ENCODE measurements around the gene HIC1. TPM values are rescaled to one million over a fixed set of nuclear protein-coding genes. Genes with fewer than 3 reads are reported as not detected.

The HIC1 gene
- polyA plus RNA-seq, 3 donors = 0.13 to 14.2 (median 0.30) TPM

DNA sequence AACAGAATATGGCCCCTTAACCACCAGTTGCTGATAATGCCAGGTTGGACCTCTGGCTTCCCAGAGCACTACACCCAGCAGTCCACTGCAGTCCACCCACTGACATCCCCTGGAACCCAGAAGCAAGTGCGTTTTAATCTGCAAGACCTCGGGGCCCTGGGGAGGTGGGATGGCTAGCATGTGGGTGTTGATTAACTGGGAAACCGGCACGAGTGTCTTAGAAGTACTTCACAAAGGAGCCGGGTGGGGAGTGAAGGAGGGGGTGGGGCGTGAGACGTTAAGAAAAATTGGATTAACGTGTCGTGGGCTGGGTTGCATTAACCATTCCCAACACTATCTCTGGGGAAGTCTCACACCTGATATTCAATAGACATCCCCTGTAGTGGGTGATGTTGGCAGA, 6.1 kb upstream of the HIC1 start:
- no peak for DNase-seq
- Histone ChIP-seq H3K36me3 (replicated peaks in 1 of 2; ENCODE audit: control insufficient read depth in 1 of 2, insufficient read depth in 2 of 2, low read length in 2 of 2) (peaks cover 0 to 11% of the 10 kb centered on the region in 2 donors), H3K79me2 (ENCODE audit: insufficient read depth, low read length) (peaks cover under 1% of the 10 kb centered on the region), H2AFZ (ENCODE audit: insufficient read depth, low read depth, low read length, poor library complexity, severe bottlenecking) (no peak overlapping the region), H3K4me1 (ENCODE audit: control insufficient read depth in 1 of 2, insufficient read depth in 2 of 2, low read length in 2 of 2) (peaks cover 18 to 34% of the 10 kb centered on the region in 2 donors), H3K9me3 (replicated peaks in 1 of 2; ENCODE audit: control insufficient read depth in 1 of 2, insufficient read depth in 1 of 2, low read length in 2 of 2) (no peaks in the 10 kb centered on the region), H3K4me3 (replicated peaks in 1 of 3; ENCODE audit: low read depth in 2 of 3, low read length in 3 of 3) (peak overlapping the region in 1 of 3 experiments; percentile 83), H3K27ac (ENCODE audit: low read depth in 1 of 2, low read length in 2 of 2) (no peak overlapping the region), H3K9ac (ENCODE audit: insufficient read depth, low read length, poor library complexity, severe bottlenecking) (no peak overlapping the region), H3K4me2 (replicated peaks; ENCODE audit: extremely low read depth, low read length, poor library complexity, severe bottlenecking) (peak overlapping the region; percentile 98), H4K20me1 (ENCODE audit: insufficient read depth, low read length) (peaks cover 4% of the 10 kb centered on the region), H3K27me3 (ENCODE audit: control insufficient read depth in 2 of 2, insufficient read depth in 2 of 2, low read length in 2 of 2) (peaks cover 30 to 48% of the 10 kb centered on the region in 2 donors)
- TF ChIP-seq, protein P1, sequence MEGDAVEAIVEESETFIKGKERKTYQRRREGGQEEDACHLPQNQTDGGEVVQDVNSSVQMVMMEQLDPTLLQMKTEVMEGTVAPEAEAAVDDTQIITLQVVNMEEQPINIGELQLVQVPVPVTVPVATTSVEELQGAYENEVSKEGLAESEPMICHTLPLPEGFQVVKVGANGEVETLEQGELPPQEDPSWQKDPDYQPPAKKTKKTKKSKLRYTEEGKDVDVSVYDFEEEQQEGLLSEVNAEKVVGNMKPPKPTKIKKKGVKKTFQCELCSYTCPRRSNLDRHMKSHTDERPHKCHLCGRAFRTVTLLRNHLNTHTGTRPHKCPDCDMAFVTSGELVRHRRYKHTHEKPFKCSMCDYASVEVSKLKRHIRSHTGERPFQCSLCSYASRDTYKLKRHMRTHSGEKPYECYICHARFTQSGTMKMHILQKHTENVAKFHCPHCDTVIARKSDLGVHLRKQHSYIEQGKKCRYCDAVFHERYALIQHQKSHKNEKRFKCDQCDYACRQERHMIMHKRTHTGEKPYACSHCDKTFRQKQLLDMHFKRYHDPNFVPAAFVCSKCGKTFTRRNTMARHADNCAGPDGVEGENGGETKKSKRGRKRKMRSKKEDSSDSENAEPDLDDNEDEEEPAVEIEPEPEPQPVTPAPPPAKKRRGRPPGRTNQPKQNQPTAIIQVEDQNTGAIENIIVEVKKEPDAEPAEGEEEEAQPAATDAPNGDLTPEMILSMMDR (IDR thresholded peaks at IDR 0.05) = no peak
- intact Hi-C loops (cut with micrococcal nuclease) = no loop called here
- H3K27me3 Mint-ChIP-seq (ENCODE audit: low read depth in 3 of 3) = peaks cover 38 to 55% (median 47%) of the 10 kb centered on the region in 3 donors
- H3K9me3 Mint-ChIP-seq = peaks cover 0 to 16% (median 7%) of the 10 kb centered on the region in 7 donors
- H3K4me1 Mint-ChIP-seq = peaks cover 25% of the 10 kb centered on the region
- H3K36me3 Mint-ChIP-seq = peaks cover 5 to 8% of the 10 kb centered on the region in 2 donors
- 20% methylated on average over 2 of the region's 9 CpGs for WGBS (ENCODE audit: insufficient coverage)
- peak overlapping the region; percentile 78 to 86 for H3K4me3 Mint-ChIP-seq
- peak overlapping the region in 4 of 7 donors; percentile 10 to 77 (median 48) for H3K27ac Mint-ChIP-seq

DNA sequence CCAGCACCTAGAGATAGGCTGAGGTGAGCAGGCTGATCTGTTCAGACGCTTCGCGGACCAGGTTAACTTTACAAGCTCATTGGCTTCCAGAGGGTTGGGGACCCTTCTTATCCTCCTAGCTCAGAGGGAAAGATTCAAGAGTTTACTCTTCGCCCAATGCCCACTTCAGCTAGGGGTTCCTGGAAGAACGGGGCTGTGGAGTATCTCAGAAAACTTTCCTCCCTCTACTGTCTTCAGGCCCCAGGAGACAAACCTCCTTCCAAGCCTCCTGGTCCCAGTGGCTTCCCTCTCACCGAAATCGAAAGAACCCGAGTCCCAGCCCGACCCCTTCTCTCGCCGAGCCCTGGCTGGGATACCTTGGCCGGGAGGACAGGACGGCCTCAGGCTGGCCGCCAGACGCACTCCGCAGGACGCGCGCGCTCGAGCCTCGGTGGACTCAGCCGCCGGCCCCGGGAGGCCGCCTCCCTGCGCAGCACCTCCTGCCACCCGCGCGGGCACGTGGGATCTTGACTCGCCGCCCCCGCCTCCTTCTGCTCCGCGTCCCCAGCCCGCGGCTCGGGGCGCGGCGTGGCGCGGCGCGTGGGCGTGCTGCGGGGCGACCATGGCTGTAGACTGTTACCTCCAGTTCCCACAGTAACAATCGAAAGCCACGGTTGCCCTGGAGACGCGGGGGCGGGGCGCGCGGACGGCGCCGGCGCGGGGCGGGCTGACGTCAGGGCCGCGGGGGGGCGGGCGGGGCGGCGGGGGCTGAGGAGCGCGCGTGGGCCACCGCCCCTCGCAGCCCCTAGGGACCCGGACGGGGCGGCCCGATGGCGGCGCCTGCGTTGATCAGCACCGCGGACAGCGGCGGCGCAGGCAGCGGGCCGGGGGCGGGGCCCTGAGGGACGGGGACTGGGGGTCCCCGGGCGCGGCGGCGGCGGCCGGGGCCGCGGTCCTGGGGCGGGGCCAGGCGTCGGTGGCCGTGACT, 5.3 kb upstream of the HIC1 start:
- Histone ChIP-seq H3K36me3 (replicated peaks in 1 of 2; ENCODE audit: control insufficient read depth in 1 of 2, insufficient read depth in 2 of 2, low read length in 2 of 2) (peaks cover 0 to 3% of the 10 kb centered on the region in 2 donors), H2AFZ (ENCODE audit: insufficient read depth, low read depth, low read length, poor library complexity, severe bottlenecking) (peak overlapping the region; percentile 57), H3K27ac (ENCODE audit: low read depth in 1 of 2, low read length in 2 of 2) (no peak overlapping the region)

More for the DNA sequence above, 5.3 kb upstream of the HIC1 start:
- Histone ChIP-seq H3K4me1 (ENCODE audit: control insufficient read depth in 1 of 2, insufficient read depth in 2 of 2, low read length in 2 of 2) (peaks cover 20 to 42% of the 10 kb centered on the region in 2 donors), H3K4me3 (replicated peaks in 1 of 3; ENCODE audit: low read depth in 2 of 3, low read length in 3 of 3) (peak overlapping the region; percentile 31 to 83 (median 32)), H3K9ac (ENCODE audit: insufficient read depth, low read length, poor library complexity, severe bottlenecking) (peak overlapping the region; percentile 49), H3K27me3 (ENCODE audit: control insufficient read depth in 2 of 2, insufficient read depth in 2 of 2, low read length in 2 of 2) (peaks cover 38 to 56% of the 10 kb centered on the region in 2 donors), H4K20me1 (ENCODE audit: insufficient read depth, low read length) (peaks cover 4% of the 10 kb centered on the region), H3K9me3 (replicated peaks in 1 of 2; ENCODE audit: control insufficient read depth in 1 of 2, insufficient read depth in 1 of 2, low read length in 2 of 2) (no peaks in the 10 kb centered on the region), H3K79me2 (ENCODE audit: insufficient read depth, low read length) (no peaks in the 10 kb centered on the region), H3K4me2 (replicated peaks; ENCODE audit: extremely low read depth, low read length, poor library complexity, severe bottlenecking) (peak overlapping the region; percentile 98)
- DNase-seq = peak; percentile 72 to 83 (median 75)
- WGBS (ENCODE audit: insufficient coverage) = 3% methylated on average over 82 of the region's 104 CpGs
- Mint-ChIP-seq H3K4me1 (peaks cover 28% of the 10 kb centered on the region), H3K4me3 (peak overlapping the region; percentile 78 to 86), H3K27me3 (ENCODE audit: low read depth in 3 of 3) (peaks cover 45 to 64% (median 53%) of the 10 kb centered on the region in 3 donors), H3K27ac (peak overlapping the region in 6 of 7 donors; percentile 10 to 77 (median 68)), H3K9me3 (peaks cover 0 to 20% (median 7%) of the 10 kb centered on the region in 7 donors), H3K36me3 (peaks cover 1 to 2% of the 10 kb centered on the region in 2 donors)
- TF ChIP-seq, protein P1 (IDR thresholded peaks at IDR 0.05) = no peak
- intact Hi-C loops (cut with micrococcal nuclease) = loop anchor here (5.0 to 10.0 kb wide), 3 partner anchors 105 to 303 kb away; no protein-coding TSS in a partner anchor
